ENCODE measurements around the gene TGM3.

DNA sequence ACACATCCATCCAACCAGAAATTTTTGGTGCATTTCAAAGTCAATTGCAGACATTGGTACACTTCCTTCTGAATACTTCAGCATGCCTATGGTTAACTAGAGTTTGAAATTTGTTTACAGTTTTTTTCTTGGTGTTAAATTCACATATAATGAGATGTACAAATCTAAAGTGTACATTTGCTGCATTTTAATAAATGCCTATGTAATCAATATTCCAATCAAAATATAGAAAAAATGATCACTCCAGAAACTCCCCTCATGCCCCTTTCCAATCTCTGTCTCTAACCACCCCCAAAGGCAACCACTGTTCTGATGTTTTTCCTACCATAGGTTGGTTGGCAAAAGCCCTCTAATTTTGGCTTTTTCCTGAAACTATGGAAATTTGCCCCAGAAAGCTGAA is 77.3 kb downstream of the TGM3 start:
- TF ChIP-seq, protein P1, sequence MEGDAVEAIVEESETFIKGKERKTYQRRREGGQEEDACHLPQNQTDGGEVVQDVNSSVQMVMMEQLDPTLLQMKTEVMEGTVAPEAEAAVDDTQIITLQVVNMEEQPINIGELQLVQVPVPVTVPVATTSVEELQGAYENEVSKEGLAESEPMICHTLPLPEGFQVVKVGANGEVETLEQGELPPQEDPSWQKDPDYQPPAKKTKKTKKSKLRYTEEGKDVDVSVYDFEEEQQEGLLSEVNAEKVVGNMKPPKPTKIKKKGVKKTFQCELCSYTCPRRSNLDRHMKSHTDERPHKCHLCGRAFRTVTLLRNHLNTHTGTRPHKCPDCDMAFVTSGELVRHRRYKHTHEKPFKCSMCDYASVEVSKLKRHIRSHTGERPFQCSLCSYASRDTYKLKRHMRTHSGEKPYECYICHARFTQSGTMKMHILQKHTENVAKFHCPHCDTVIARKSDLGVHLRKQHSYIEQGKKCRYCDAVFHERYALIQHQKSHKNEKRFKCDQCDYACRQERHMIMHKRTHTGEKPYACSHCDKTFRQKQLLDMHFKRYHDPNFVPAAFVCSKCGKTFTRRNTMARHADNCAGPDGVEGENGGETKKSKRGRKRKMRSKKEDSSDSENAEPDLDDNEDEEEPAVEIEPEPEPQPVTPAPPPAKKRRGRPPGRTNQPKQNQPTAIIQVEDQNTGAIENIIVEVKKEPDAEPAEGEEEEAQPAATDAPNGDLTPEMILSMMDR (IDR thresholded peaks at IDR 0.05): no peak
- TF ChIP-seq POLR2A (IDR thresholded peaks at IDR 0.05) (no peak), POLR2AphosphoS5 (IDR thresholded peaks at IDR 0.05) (no peak)
